NCI-H2196 (cell line): ENCODE data around the gene RASA4.
"Not testable (repeated sequence)": the region's sequence is repeated elsewhere in the genome, so short reads cannot be mapped to it uniquely, and the experiment has no call there.

Experiments used
- DNase-seq: peaks from one replicate; lab custom pipeline; 2025; ENCODE audit not compliant: unreplicated experiment; lab: John Stamatoyannopoulos, UW

The RASA4 gene

GRCh38 chr7:102616507-102617125 lies at the start of gene RASA4:
TSS of gene RASA4 (minus strand) at chr7:102616756. CDS start at chr7:102616689, 67 bp downstream.
- DNase-seq = not testable (repeated sequence)

GRCh38 chr7:102664765-102665164 lies 48.2 kb upstream of the RASA4 start:
- DNase-seq = not testable (repeated sequence)

- DNase-seq = not testable (repeated sequence)
Observed at GRCh38 chr7:102649924-102650323, 33.4 kb upstream of the RASA4 start, which contains the start of gene SPDYE2B. TSS of gene SPDYE2B (plus strand) at chr7:102650319. CDS start at chr7:102652349, 2,030 bp downstream.

- DNase-seq = not testable (repeated sequence)
Observed at GRCh38 chr7:102647813-102648212, 31.3 kb upstream of the RASA4 start.

DNA sequence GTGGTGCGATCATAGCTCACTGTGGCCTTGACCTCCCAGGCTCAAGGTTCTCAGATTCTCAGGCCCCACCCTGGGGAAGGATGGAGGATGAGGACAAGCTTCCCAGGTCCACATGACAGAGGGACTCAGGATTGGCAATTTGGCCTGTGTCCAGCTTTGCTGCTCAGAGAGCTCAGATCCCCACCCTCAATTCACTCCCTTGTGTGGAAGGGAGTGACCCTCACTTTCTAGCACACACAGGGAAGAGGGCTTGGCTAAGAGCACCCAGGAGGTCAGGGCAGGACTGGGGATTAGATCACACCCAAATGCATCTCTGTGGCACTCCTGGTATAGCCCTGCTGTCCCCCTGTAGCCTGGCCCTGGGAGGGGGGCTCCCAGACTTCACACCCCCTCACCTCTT lies 26.8 kb upstream of the RASA4 start:
- not testable (repeated sequence) for DNase-seq

DNA sequence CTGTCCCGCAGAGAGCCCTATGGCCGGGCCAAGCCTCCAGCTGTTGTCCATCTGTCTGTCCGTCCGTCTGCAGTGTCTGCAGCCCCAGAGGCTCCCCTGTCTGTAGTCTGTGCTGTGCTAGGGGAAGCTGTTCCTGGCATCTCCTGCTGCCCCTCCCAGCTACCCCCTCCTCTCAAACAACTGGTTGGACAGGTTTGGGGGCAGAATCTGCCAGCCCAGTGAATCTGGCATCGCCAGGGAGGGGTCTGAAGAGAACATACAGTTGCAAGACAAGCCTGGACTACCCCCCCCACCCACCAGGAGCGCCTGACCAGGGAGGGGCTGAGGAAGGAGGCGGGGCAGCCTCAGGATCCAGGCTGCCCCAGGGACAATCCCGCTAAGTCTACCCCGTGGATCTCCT lies 26.1 kb upstream of the RASA4 start, which contains the start of gene UPK3BL1:
UPK3BL1 (minus strand) TSS at position 101 of the 400 bp plus-strand sequence; CDS start at position 51, 50 bp downstream.
- DNase-seq = not testable (repeated sequence)

DNA sequence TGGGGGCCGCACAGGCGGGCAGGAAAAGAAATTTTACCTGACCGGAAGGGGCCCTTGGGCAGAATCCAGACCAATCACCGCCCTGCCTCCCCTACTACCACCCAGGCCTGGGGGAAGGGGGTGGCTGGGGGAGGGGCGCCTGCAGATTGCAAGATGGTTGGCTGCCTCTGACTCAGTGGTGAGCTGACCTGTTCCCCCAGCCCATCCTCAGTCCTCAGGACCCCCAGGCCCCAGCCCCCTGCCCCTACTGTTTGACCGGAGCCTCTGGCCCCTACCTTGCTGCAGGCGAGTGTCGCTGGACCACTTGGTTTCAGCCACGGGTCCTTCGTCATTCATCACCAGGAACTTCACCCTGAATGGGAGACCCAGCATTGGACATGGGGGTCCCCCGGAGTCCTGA lies 22.3 kb upstream of the RASA4 start:
- DNase-seq = not testable (repeated sequence)

GRCh38 chr7:102636956-102637355 lies 20.4 kb upstream of the RASA4 start:
- DNase-seq = not testable (repeated sequence)

- not testable (repeated sequence) for DNase-seq
Observed at GRCh38 chr7:102635354-102635753, 18.8 kb upstream of the RASA4 start.

- not testable (repeated sequence) for DNase-seq
Observed at GRCh38 chr7:102634299-102634698, 17.7 kb upstream of the RASA4 start.

GRCh38 chr7:102630622-102631021 lies 14.1 kb upstream of the RASA4 start:
- not testable (repeated sequence) for DNase-seq

GRCh38 chr7:102627271-102627904 lies 10.8 kb upstream of the RASA4 start:
- not testable (repeated sequence) for DNase-seq

DNA sequence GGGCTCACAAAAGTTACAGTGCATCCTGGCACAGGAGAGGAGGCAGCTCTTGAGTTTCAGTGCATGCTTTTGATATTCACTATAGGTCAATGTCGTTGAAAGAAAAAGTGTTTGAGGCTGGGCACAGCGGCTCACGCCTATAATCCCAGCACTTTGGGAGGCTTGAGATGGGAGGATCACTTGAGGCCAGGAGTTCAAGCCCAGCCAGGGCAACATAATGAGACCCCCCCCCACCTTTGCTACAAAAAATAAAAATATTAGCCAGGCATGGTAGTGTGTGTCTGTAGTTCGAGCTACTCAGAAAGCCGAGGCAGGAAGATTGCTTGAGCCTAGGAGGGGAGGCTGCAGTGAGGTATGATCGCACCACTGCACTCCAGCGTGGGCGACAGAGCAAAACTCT lies 1.6 kb upstream of the RASA4 start:
- not testable (repeated sequence) for DNase-seq

DNA sequence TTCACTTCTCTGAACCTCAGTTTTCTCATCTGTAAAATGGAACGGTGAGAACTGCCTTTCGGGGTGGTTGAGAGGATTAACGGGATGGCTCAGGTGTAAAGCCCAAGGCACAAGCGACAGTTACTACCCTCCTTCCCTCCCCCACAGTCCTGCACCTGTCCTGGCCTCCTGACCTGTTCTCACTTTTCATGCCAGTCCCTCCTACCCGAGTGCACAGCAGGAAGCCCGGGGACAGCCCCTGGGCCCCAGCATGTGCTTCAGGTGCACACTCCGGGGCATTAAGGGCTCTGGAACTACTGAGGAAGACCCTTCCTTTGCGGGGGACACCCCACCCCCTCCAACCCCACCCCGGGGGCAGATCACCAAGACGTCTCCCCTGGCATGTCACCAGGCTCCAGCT lies 626 bp downstream of the RASA4 start:
- not testable (repeated sequence) for DNase-seq

DNA sequence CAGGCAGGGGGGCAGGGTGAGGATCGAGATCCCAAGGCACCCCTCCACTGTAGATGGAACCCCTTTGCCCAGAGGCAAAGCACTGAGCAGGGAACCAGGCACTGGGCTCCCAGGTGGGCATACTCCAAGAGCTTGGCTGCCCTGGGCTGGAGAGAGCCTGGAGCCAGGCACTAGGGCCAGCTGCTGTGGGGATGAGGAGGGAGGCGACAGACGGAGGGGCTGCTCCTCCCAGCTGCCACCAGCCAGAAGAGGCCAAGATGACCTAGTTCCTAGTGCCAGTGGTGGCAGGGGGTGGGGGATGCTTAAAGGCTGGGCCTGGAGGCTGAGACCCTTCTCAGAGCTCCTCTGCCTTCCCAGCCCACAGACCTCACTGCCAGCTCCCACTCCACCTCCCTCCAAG lies 1.7 kb downstream of the RASA4 start:
- DNase-seq = not testable (repeated sequence)

DNA sequence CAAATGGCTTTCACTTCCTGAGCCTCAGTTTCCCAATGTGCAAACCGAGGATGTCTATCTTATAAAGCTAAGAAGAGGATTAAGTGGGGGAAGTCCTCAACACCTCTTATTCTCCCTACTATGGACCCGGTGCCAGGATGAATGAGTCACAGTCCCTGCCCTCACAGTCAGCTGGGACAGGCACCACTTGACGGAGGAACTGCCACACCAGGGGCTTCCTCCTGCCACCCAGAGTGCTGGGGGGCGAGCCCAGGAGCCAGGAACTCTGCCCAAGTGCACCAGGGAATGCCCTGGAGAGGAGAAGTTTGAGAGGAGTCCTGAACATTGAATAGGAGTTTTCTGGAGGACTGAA lies 2.2 kb downstream of the RASA4 start:
- not testable (repeated sequence) for DNase-seq

GRCh38 chr7:102613575-102614345 lies 2.8 kb downstream of the RASA4 start:
- DNase-seq = not testable (repeated sequence)

DNA sequence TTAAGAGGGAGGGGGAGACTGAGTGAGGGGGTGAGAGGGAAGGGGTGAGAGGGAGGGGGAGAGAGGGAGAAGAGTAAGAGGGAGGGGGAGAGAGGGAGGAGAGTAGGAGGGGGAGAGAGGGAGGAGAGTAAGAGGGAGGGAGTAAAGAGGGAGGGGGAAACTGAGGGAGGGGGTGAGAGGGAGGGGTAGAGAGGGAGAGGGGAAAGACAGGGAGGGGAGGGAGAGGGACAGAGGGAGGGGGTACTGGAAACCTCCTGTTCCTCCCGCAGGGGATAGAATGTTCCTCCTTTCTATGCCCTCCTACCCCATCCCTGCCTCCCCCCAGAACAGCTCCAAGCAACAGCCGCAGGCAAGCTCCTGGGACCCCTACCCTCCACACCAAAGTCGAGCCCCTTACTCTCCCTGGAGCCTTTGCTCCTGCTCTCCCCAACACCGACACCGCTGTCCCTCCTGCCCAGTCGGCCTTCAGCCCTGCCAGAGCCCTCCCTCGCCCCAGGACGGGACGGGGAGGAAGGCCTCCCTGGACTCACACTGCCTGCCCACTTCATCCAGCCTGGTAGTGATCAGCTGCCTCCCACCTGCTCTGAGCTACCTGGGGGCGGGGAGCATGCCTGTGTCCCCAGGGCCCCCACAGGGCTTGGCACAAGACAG lies 4.8 kb downstream of the RASA4 start:
- DNase-seq = not testable (repeated sequence)

DNA sequence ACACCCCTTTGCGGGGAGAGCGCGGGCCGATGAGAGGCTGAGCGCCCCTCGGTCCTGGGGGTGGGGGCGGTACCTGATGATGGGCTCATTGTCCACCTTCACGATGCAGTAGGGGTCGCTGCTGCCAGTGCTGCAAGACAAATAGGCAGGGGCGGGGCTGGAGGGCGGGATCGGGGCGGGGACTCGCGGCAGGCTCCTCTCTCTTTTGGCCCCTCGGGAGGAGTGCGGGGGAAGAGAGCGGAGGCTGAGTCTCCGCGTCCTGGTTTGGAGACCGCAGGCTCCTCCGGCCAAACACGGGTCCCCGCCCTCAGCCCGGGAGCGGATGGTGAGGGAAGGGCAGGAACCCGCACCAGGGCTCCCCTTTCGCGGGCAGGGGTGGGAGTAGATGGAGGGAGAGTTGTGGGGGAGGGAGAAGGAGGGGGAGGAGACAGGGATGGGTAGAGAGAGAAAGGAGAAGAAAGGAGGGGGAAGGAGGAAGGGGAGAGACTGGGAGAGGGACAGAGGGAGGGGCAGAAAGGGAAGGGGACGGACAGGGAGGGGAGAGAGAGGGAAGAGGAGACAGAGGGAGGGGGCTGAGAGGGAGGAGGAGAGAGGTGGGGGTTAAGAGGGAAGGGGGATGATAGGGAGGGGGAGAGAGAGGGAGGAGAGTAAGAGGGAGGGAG lies 5.4 kb downstream of the RASA4 start:
- not testable (repeated sequence) for DNase-seq

DNA sequence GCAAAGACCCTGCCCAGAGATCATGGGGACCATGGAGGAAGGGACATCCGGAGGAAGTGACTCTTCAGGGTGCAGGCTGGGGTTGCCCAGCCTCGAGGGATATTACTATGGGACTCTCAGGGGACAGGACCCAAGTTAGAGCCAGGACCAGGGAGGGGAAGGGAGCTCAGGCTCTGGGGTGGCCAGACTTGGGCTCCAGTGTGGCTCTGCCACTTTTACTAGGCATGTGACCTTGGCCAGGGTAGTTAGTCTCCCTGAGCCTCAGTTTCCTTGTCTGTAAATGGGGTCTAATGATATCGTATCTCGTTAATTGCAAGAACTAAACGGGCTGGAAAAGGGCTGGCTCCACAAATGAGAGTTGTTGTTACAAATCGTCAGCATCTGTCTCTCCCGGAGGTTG lies 6.1 kb downstream of the RASA4 start:
- not testable (repeated sequence) for DNase-seq

DNA sequence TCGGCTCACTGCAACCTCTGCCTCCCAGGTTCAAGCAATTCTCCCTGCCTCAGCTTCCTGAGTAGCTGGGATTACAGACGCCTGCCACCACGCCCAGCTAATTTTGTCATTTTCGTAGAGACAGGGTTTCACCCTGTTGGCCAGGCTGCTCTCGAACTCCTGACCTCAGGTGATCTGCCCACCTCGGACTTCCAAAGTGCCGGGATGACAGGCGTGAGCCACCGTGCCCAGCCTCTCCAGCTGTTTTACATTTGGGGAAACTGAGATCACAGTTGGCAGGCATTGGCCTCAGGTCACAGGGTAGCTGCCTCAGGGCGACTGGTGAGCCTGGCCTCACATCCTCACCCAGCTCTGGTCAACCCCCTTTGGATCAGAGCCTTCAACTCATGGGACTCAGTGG lies 6.8 kb downstream of the RASA4 start:
- DNase-seq = not testable (repeated sequence)
